ENCODE measurements around the gene TMEM9B.
"Not testable (repeated sequence)": the region's sequence is repeated elsewhere in the genome, so short reads cannot be mapped to it uniquely, and the experiment has no call there.

The TMEM9B gene

DNA sequence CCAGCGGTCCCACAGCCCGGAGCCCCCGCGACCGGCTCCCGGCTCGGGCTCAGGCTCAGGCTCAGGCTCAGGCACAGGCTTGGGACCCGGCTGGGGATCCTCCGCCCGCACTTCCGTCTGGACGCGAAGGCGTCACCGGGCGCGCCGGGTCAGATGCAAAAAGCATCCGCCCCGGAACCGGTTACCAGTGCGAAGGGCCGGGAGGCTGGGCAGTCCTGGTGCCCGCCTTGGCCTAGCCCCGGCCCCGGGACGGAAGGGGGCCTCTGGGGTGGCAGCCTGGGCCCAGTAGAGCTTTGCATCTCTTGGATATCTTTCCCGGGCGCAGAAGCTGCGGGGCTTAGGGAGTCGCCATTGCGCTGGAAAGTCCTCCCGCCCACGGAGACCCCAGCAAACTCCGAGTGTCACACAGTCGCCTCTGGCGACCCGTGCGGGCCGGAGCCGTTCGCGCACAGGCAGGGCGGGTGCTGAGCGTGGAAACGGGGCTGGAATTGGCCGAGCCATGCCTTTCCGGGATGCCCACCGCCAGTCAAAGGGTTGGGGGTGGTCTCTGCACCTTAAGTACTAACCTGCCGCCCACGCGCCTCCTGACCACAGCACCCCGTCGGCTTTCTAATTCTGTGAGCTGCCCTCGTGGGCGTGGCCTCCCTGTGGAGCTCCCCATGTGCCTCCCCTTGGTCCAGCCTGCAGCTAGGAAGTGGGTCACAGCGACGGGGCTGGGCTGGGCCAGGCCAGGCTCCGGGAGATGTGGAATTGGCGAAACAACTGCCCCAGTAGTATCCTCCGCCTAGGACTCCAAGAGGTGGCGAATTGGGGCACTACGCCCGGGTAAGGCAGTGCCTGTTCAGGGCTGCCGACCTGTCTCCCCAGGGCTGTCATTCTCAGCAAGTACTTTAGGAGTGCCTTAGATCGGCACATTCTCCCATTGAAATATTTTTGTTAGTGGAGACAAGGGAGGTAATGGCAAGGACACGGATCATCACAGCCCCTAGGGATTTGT, at the start of gene TMEM9B:
Gene TMEM9B, minus strand, starts transcription at position 119 of the 997 bp plus-strand sequence. CDS start 129 bp downstream, outside the sequence.
- peak; percentile 80 for DNase-seq

DNA sequence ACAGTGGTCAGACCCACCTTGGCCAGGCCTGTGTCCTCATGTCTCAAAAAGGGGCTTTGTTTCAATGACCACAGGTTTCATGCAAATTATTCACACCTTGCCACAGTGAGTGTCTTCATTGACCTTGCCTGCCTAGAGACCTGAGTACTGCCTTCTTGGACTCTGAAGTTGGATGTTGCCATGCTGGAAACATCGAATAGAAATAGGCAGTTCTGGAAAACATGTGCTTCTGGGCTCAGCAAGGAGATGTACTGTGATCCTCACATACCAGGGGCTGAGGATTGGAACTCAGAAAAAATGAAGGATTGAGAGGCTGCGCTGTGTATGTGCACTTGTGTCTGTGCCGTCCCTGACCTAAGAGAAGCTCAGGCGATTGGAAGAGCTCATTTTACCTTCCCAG, 49.1 kb upstream of the TMEM9B start:
- DNase-seq, result no peak

DNA sequence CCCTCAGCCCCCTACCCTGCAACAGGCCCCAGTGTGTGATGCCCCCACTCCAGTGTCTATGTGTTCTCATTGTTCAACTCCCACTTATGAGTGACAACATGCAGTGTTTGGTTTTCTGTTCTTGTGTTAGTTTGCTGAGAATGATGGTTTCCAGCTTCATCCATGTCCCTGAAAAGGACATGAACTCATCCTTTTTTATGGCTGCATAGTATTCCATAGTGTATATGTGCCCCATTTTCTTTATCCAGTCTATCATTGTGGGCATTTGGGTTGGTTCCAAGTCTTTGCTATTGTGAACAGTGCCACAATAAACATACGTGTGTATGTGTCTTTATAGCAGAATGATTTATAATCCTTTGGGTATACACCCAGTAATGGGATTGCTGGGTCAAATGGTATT, 45.3 kb upstream of the TMEM9B start:
- not testable (repeated sequence) for DNase-seq

DNA sequence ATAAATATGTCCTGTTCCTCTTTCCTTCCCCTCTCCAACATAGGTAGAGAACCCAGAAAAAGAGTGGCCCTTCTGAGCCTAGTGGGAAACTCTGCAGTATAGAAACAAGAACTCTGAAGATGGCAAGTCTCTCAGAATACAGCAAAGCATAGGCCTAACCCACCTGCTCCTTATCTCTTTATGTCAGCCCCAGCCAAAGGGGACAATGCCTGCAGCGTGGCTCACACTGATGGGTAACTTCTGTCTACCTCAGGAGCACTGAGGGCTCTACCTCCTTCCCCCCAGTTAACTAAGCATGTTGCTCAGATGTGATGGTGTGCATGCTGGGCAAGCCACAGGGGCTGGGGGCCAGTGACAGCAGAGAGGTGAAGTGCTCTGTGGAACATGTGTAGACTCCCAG, 44.4 kb upstream of the TMEM9B start:
- no peak for DNase-seq

DNA sequence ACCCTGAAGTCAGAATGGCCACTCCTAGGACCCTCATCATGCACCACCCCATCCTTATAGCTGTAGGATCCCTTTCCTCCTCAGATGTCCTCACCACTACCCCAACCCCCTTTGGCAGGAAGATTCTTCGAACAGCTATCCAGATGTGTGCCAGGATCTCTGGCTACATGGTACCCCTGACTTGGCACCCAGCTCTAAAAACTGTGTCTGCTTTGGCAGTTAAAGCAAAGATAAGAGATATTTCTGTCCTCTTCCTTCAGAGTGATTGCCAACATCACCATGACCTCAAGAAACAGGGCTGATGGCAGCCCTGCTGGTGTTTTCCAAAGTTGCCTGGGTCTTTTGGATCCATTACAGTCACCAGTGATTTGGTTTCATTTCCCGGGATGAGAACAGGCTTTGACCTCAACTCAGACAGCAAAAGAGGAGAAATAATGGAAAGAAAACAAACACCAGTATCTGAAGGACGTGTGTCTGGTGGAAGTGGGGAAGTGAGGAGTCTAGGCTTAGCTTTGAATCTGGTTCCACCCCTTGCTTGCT, 43.8 kb upstream of the TMEM9B start:
- no peak for DNase-seq

DNA sequence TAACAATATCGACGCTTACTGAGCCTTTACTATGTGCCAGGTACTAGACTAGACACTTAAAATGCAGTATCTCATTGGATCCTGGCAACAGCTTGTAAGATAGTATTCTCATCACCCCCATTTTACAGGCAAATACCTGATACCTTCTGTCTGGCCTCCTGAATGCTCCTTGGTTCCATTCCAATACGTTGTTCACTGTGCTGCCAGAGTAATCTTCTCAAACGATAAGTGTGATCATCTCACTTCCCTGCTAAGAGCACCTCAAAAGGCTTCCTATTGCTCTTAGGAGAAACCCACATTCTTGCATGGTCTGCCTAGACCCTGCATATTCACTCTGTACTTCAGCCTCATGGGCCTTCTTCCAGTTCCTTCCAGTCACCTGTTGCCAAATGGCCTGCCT, 40.8 kb upstream of the TMEM9B start:
- no peak for DNase-seq

DNA sequence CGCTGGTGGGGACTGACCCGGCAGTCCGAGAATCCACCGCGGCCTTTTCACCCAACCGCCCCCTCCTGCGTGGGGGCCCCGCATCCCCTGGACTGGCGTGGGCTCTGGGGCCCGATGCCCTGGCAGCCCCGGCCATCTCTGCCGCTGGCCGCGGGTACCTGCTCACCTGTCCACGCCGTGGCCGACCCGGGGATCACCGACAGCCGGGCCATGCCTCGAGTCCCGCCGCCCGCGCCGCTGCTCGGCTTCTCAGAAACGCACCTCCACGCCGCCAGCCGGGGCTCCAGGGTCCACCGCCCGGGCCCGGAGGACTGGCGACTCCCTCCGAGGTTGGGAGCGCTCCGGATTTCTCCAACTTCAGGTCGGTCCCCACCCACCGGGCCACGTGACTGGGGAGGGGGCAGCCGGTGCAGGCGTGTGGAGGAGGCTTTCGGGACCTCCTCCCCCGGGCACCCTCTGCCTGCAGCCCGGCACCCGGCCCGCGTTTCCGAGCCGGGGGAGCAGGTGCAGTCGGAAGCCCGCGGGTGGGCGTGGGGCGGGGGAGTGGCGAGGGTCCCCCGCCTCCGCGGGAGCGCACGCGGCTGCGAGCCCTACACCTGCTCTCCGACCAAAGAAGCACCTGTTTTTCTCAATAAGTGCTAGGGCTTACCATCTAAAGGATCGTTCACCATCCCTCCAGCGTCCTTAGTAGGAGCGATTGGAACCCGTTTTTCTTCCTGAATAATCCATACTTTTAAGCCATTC, 40.1 kb upstream of the TMEM9B start:
- peak; percentile 29 for DNase-seq

DNA sequence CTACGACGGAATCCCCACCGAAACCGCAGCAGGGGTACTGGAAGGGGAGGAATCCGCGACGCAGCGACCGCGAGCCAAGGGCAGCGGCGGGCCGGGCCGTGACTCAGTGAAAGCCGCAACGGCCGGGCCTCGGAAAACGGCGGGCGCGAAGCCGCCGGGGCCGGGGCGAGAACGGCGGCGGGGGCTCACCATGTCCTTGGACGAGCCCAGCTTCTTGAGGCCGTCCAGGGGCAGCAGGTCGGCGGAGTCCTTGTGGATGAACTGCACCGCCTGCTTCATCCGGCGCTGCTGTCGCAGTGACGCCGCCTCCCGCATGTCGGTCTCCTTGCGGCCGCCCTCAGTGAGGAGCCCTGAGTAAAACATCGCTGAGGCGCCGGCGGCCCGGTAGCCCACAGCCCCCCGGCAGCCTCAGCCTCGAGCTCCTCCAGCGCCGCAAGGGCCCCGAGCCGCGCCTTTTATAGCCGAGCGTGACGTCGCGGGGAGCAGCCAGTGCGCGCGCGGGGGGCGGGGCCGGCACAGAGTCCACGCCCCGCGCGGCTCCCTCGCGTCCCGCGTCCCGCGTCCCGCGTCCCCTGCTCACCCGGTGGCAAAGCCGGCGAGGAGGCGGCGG, 39.4 kb upstream of the TMEM9B start, which contains the start of gene NRIP3:
Gene NRIP3, minus strand, starts transcription at position 429 of the 610 bp plus-strand sequence. Its CDS starts 66 bp downstream, at position 363.
- peak; percentile 68 for DNase-seq

DNA sequence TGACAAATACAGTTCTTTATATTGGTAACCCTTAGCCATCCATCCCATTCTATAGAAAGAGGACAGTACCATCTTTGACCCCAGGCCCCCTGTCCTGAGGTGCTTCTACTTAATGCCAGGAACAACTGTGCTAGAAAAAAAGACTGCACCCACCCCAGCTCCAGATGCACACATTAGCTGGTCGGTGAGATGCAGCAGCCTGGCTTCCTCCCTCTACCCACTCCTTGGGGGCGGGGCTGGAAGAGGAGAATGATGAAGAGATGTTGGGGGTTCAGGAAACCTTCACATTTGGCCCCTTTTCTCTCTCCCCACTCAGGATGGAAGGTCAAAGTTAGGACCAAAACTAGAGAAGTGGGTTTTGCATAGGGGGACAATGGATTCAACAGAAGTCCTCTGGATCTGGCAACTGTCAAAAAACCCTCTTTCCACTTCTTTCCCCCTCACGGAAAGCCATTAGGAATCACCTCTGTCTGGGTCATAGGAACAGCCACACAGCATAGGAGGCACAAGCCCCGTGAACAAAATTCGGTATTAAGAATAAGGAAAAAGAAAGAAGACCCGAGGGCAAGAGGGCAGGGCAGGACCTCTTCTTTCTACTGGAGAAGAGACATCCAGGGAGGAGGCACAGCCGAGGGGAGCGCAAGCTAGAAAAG, 38.8 kb upstream of the TMEM9B start:
- DNase-seq, result peak; percentile 2

DNA sequence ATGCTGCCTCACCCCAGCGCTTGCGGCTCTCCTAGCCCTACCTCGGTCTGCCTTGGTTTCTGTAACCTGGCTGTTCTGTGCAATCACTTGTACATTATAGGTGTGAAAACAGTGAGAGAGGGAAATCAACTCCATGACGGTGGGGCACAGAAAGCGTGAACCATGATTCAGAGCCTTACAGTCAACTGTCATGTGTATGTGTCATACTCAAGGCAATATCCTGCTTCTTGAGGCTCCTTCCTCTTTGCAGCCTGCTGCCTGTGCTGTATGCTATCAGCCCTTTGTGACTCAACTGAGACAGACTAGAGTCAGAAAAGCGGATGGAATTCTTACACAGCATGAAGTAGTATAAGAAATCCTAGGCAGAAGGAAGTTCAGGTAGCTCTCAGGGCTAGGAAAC, 37.5 kb upstream of the TMEM9B start:
- peak; percentile 34 for DNase-seq

DNA sequence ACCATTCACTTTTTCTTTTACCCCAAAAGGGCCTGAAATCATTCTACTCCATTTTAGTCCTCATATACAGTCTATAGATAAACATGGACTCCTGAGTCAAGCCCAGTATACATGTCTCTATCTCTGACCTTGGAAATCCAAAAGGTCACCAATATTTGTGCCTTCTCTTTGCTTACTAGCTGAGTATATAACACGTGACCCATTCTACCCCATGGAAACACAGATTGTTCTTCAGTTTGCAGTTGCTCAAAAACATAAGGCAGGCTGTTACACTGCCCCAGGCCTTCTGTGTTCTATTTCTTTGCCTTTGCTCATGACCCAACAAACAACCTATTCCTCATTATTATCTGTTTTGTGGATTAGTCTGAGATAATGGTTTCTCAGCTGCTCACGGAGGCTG, 33.8 kb upstream of the TMEM9B start:
- DNase-seq, result no peak

DNA sequence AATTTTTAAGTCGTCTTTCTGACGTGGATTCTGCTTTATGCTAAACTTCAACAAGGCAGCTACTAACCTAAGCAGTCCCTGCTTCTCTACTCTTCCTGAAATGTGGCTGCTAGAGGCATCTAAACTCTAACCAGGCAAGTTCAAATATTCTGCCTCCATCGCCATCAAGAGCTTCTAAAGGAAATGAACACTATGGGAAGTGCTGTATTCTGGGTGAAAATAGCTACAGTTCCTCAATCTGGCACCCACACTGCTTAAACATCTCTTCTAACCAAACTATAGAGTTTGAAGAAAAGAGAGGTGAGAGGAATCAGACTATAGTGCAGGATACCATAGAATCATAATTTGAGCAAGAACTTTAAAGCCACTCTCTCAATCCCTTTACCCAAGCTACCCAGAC, 33.2 kb upstream of the TMEM9B start:
- DNase-seq, result no peak

DNA sequence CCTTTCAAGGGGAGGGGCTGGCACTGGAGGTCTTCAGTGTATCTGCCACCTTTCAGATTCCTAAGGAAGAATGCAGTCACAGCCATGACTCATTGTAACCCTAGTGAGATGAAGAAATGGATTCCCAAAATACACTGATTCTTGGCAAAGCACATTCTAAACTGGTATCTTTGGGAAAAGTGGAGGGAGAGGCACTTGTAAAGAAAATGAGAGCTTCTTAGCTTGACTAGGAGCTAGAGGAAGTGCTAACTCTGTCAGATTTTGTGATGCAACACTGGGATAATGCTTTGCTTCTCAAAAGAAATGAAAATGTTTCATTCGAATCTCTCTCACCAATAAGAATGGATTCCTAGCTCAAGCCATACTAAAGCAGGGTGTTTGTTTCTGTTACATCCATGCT, 25.2 kb upstream of the TMEM9B start:
- DNase-seq, result no peak

DNA sequence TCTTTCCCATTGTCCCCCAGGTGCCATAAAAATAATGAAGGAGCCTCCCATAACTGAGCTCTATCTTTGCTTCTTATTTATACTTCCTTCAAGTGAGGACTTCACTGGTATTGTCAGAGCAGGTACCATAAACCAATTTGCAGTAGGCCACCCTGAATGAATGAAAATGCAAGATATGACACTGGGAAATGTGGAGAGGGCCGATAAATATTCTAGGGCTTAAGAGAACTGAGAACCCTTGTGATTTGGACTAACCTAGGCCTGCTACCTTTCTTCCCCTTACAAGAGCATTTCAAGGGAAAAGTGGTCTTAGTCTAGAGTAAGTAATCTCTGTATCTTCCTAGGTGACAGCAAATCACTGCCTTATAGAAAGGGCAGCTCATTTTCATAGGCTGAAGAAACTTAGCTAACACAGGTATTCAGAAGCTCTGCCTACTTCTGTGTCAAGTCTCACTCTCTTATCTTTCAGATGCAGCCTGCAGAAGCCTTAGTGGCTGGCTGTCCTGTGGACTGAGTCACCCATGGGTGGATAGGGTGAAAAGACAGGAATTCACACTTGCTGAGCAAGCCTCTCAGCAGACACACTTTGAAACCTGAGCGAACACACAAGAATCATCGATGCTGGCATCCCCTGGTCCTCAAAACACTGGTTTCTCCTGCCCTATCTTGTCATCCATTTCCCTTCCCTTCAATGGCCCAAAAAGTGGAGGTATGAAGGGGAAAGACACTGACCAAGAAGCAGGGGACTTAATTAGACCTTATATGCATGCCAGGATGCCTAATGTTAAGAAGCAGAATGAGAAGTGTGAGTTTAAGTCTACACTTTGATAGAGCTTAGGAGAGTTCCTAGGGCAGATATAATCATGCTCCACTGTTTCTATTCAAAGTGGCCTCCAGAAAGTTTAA, 24.3 kb upstream of the TMEM9B start:
- no peak for DNase-seq

DNA sequence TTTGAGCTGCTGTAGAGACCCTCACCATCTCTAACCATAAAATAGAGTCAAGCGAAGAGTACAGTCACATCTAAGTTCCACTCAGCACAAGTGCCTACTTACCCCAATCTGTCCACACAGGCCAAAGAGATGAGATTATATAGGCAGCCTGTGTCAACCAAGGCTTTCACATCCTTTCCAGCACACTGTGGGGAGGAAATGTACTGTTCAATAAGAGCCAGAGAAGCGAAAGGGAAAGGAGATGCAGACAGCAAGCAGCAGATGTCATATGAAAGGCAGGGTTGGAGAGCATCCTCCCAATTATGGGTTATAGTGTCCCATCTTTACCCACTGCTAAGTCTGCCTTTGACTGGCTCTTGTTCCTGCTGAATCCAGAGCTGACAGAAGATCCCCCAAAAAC, 23.2 kb upstream of the TMEM9B start:
- no peak for DNase-seq

DNA sequence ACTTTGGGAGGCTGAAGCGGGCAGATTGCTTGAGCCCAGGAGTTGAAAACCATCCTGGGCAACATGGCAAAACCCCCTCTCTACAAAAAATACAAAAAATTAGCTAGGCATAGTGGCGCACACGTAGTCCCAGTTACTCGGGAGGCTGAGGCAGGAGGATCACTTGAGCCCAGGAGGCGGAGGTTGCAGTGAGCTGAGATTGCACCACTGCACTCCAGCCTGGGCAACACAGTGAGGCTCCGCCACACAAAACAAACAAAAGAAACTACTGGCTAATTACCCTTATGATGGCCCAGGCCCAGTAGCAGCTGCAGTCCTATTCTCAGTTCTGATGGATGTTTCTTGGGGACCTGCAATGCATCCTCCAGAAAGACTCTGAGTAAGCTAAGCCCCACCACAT, 22.5 kb upstream of the TMEM9B start:
- DNase-seq, result not testable (repeated sequence)

DNA sequence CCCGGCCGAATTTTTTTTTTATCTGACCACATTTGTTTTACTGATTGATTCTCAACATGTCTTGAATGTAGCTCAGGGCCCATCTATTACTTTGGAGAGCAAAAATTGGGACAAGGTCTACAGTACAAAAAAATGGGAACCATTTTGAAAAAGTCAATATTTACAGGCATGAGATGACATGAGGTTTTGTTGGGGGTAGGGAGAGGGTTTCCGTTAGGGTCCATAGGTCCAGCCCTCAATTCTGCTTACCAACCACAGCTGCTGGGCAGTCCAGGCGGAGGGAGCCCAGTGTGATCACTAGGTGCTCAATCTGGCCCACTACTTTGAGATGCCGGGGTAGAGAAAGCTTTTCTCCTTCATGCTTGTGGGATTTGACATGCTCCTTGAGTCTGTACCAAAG, 21.2 kb upstream of the TMEM9B start:
- no peak for DNase-seq

DNA sequence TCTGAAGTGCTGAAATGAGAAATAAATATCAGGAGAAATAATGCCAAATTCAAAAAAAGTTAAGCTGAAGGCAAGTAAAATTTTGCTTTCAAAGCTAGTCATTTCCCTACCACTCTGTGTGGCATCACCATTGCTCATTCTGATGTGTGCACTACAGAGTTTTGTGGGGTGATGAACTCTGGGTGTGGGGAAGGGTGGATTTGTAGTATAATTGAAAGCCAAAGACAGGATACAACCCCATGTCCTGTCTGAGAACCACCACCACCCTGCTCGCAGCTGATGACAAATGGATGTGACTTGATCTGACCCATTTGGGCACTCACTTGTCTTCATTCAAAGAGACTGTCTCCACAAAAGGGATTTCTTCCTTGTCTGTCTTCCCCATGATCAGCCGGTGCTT, 19.3 kb upstream of the TMEM9B start:
- DNase-seq, result no peak

DNA sequence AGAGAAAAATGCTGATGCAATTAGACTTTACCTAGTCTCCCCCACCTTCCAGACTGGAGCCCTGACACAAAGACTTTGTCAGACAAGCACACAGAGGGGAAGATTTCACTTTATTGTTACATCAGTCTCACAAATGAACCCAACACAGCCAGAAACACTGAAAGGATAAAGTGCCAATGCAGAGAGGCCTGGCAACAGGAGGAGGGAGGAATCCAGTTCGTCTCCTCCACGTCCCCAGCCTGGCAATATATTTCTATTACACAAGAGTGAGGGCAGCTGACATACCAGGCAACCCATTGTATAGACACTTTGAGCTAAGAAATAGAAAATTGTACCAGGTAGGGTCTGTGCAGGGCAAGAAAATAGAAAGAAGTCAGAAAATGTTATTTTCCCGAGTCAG, 16.2 kb upstream of the TMEM9B start:
- DNase-seq, result no peak

DNA sequence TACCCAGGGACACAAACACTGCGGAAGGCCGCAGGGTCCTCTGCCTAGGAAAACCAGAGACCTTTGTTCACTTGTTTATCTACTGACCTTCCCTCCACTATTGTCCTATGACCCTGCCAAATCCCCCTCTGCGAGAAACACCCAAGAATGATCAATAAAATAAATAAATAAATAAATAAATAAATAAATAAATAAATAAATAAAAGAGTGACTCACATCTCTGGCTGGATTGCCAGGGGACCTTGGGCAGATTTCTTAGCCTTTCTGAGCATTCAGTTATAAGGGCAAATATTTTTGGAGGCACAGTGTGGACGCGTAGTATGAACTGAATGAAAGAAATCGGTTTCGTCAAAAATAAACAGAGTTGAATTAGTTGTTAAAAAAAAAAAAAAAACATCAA, 15.1 kb upstream of the TMEM9B start:
- not testable (repeated sequence) for DNase-seq

DNA sequence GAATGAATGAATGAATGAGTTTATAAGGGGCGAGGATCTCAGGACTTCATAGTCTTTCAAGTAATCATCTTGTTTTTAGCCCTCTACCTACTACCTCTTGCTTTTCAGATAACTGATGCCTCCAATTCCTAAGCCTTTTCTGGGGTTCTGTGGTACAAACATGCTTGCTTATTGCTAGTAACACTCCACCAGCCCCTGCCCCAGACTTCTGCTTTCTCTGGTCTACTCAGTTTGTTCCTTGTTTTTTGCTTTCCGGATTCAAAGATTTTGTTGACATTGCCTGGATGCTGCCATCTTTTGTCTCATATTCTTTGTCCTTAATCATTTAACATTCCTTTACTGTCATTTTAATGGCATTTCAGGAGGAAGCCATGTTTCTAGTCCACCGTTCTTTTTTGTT, 8.9 kb upstream of the TMEM9B start:
- no peak for DNase-seq

DNA sequence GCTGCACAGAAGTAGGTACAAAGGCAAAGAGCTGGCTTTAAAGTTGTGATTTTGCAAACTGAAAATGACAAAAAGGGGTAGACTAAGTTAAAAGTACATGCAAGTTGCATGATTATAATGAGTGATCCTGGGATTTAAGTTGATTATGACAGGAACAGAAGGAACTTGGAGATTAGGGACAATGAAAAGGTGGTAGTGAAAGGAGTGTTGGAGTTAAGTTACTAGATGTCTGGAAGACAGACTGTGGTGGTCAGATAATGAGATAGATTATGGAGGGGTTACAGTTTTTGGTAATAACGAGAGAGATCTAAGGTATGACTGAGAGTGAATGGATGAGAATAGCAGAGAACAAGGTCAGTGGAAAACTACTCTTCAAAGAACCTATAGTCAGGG, 7.7 kb upstream of the TMEM9B start:
- DNase-seq, result no peak
